Osteoblast (primary cell): Measurements from ENCODE around the gene S100A7A. TPM values are rescaled to one million over a fixed set of nuclear protein-coding genes. Genes with fewer than 3 reads are reported as not detected.

ENCODE experiments used
- DNase-seq: peaks from one replicate; pipeline ENCODE4 v3.0.0; 2011; ENCODE audit warnings: low spot score, mixed read lengths; ENCODE audit not compliant: insufficient read length; ENCODE audit errors: missing footprints
- H2AFZ ChIP-seq: 2 replicates; pipeline ENCODE4 v1.6.0; 2011; ENCODE audit warnings: mild to moderate bottlenecking, low read length
- H3K27ac ChIP-seq: 2 replicates; pipeline ENCODE4 v1.5.1; 2011; ENCODE audit warnings: mild to moderate bottlenecking, low read depth, low read length, moderate library complexity
- H3K27me3 ChIP-seq: 2 replicates; pipeline ENCODE4 v1.6.0; 2012; ENCODE audit warnings: mild to moderate bottlenecking, control low read depth, inconsistent platforms, low read length, moderate library complexity; ENCODE audit not compliant: insufficient read depth
- H3K36me3 ChIP-seq: 2 replicates; pipeline ENCODE4 v1.5.1; 2011; ENCODE audit warnings: mild to moderate bottlenecking, low read length, control low read depth, moderate library complexity; ENCODE audit not compliant: insufficient read depth
- H3K4me1 ChIP-seq: 2 replicates; pipeline ENCODE4 v1.5.1; 2011; ENCODE audit warnings: mild to moderate bottlenecking, low read length, control low read depth, moderate library complexity; ENCODE audit not compliant: insufficient read depth
- H3K4me2 ChIP-seq: 2 replicates; pipeline ENCODE4 v1.6.0; 2011; ENCODE audit warnings: mild to moderate bottlenecking, low read length; ENCODE audit not compliant: insufficient read depth
- H3K4me3 ChIP-seq: fragments of 200-600 bp; sonication (generic); 3 replicates; pipeline ENCODE4 v1.5.1; 2012; ENCODE audit warnings: mild to moderate bottlenecking, low read length, inconsistent platforms; ENCODE audit not compliant: insufficient read depth
- H3K79me2 ChIP-seq: 2 replicates; pipeline ENCODE4 v1.6.0; 2012; ENCODE audit warnings: mild to moderate bottlenecking, low read length, control low read depth, inconsistent platforms; ENCODE audit not compliant: insufficient read depth
- H3K9me3 ChIP-seq: 2 replicates; pipeline ENCODE4 v1.5.1; 2011; ENCODE audit warnings: low read depth, low read length, control low read depth
- H4K20me1 ChIP-seq: 2 replicates; pipeline ENCODE4 v1.6.0; 2012; ENCODE audit warnings: mild to moderate bottlenecking, low read length, control low read depth; ENCODE audit not compliant: insufficient read depth
- CTCF ChIP-seq: IDR thresholded peaks from 2 replicates; pipeline ENCODE4 v1.5.1; 2011; ENCODE audit warnings: mild to moderate bottlenecking, low read depth, low read length, moderate library complexity; ENCODE audit errors: extremely low read depth
- total RNA-seq: library from RNA; depleted of rRNA; stranded (reverse); fragments of >200 nt; gene quantifications from 2 replicates; pipeline ENCODE4 v1.2.3, GENCODE V29; 2012

Gene S100A7A
- total RNA-seq, 1 donor = not detected

GRCh38 chr1:153428791-153429190 lies 12.5 kb downstream of the S100A7A start:
- H3K36me3 ChIP-seq = no peaks in the 10 kb centered on the region
- TF ChIP-seq CTCF = no peak
- no peak overlapping the region for H3K4me3 ChIP-seq
- no peak overlapping the region for H2AFZ ChIP-seq
- H3K4me2 ChIP-seq = no peak overlapping the region
- H3K4me1 ChIP-seq = no peaks in the 10 kb centered on the region
- no peaks in the 10 kb centered on the region for H3K9me3 ChIP-seq
- H3K79me2 ChIP-seq = no peaks in the 10 kb centered on the region
- H4K20me1 ChIP-seq = no peaks in the 10 kb centered on the region
- H3K27ac ChIP-seq = no peak overlapping the region
- no peak for DNase-seq
- no peaks in the 10 kb centered on the region for H3K27me3 ChIP-seq

GRCh38 chr1:153429266-153430165 lies 13.2 kb downstream of the S100A7A start:
- TF ChIP-seq CTCF = no peak
- Histone ChIP-seq H2AFZ (no peak overlapping the region), H3K27me3 (no peaks in the 10 kb centered on the region), H3K9me3 (no peaks in the 10 kb centered on the region), H3K79me2 (no peaks in the 10 kb centered on the region), H3K4me3 (no peak overlapping the region), H3K27ac (no peak overlapping the region), H4K20me1 (no peaks in the 10 kb centered on the region), H3K4me2 (no peak overlapping the region), H3K36me3 (no peaks in the 10 kb centered on the region), H3K4me1 (no peaks in the 10 kb centered on the region)
- DNase-seq = no peak

GRCh38 chr1:153430166-153430553 lies 13.8 kb downstream of the S100A7A start:
- Histone ChIP-seq H3K4me3 (no peak overlapping the region), H3K27me3 (no peaks in the 10 kb centered on the region), H3K36me3 (no peaks in the 10 kb centered on the region), H3K4me1 (no peaks in the 10 kb centered on the region), H3K9me3 (no peaks in the 10 kb centered on the region), H2AFZ (no peak overlapping the region), H4K20me1 (no peaks in the 10 kb centered on the region), H3K27ac (no peak overlapping the region), H3K4me2 (no peak overlapping the region), H3K79me2 (no peaks in the 10 kb centered on the region)
- TF ChIP-seq CTCF = no peak
- DNase-seq = no peak

- no peak overlapping the region for H3K4me3 ChIP-seq
- H4K20me1 ChIP-seq = no peaks in the 10 kb centered on the region
- no peaks in the 10 kb centered on the region for H3K36me3 ChIP-seq
- H3K4me2 ChIP-seq = no peak overlapping the region
- TF ChIP-seq CTCF = no peak
- no peaks in the 10 kb centered on the region for H3K27me3 ChIP-seq
- no peak overlapping the region for H2AFZ ChIP-seq
- DNase-seq = no peak
- no peak overlapping the region for H3K27ac ChIP-seq
- no peaks in the 10 kb centered on the region for H3K4me1 ChIP-seq
- H3K9me3 ChIP-seq = no peaks in the 10 kb centered on the region
- no peaks in the 10 kb centered on the region for H3K79me2 ChIP-seq
Observed at GRCh38 chr1:153430561-153430960, 14.2 kb downstream of the S100A7A start.
